SU-DHL-6 (cell line): Measurements from ENCODE around the gene CACNA2D1.

ENCODE experiments used
- H2AFZ ChIP-seq: fragments of 200-600 bp; sonication (generic); 2 replicates; pipeline ENCODE4 v1.6.1; 2014; ENCODE audit warnings: low read depth, mild to moderate bottlenecking, moderate library complexity, mixed read lengths, antibody characterized with exemption, low read length; ENCODE audit not compliant: severe bottlenecking
- H3F3A ChIP-seq: fragments of 200-600 bp; shearing (Covaris generic); 2 replicates; pipeline ENCODE4 v1.6.0; 2016; ENCODE audit warnings: antibody characterized with exemption, mild to moderate bottlenecking; ENCODE audit not compliant: insufficient read depth
- H3K27ac ChIP-seq: fragments of 200-600 bp; sonication (generic); 2 replicates; pipeline ENCODE4 v1.5.1; 2016; ENCODE audit warnings: low read depth, mild to moderate bottlenecking, low read length, moderate library complexity, mixed read lengths
- H3K27me3 ChIP-seq: fragments of 200-600 bp; sonication (generic), shearing (Covaris generic); 2 replicates; pipeline ENCODE4 v1.6.0; 2014; ENCODE audit warnings: mild to moderate bottlenecking, low read length
- H3K36me3 ChIP-seq: fragments of 200-600 bp; sonication (generic); 2 replicates; pipeline ENCODE4 v1.6.1; 2014; ENCODE audit warnings: mild to moderate bottlenecking, low read length, mixed read lengths
- H3K4me2 ChIP-seq: fragments of 300-600, 200-600 bp; shearing (Covaris generic), sonication (generic); 2 replicates; pipeline ENCODE4 v1.6.0; 2014; ENCODE audit warnings: low read length, low read depth, mild to moderate bottlenecking; ENCODE audit not compliant: poor library complexity, severe bottlenecking
- H3K4me3 ChIP-seq: fragments of 200-600 bp; sonication (generic); 2 replicates; pipeline ENCODE4 v1.5.1; 2014; ENCODE audit warnings: antibody characterized with exemption, low read length, mild to moderate bottlenecking, mixed read lengths; ENCODE audit not compliant: insufficient read depth, poor library complexity, severe bottlenecking
- H3K79me2 ChIP-seq: fragments of 200-600 bp; sonication (generic); 2 replicates; pipeline ENCODE4 v1.6.1; 2014; ENCODE audit warnings: mild to moderate bottlenecking, low read length, moderate library complexity; ENCODE audit not compliant: insufficient read depth
- H3K9ac ChIP-seq: fragments of 200-600 bp; sonication (generic); 2 replicates; pipeline ENCODE4 v1.7.0; 2014; ENCODE audit warnings: mild to moderate bottlenecking, low read length
- H3K9me2 ChIP-seq: fragments of 200-600 bp; sonication (generic); replicated peaks from 2 replicates; pipeline ENCODE4 v1.6.1; 2014; ENCODE audit warnings: low read length; ENCODE audit not compliant: insufficient read depth
- H3K9me3 ChIP-seq: fragments of 200-600 bp; sonication (generic); 2 replicates; pipeline ENCODE4 v1.6.1; 2014; ENCODE audit warnings: low read length, mixed read lengths; ENCODE audit not compliant: insufficient read depth
- H4K20me1 ChIP-seq: fragments of 200-600 bp; sonication (generic); 2 replicates; pipeline ENCODE4 v1.6.1; 2014; ENCODE audit warnings: low read depth, mild to moderate bottlenecking, antibody characterized with exemption, low read length, moderate library complexity, mixed read lengths
- CTCF ChIP-seq: fragments of 200-600 bp; sonication (generic); IDR thresholded peaks from one replicate; pipeline ENCODE4 v1.5.1; 2017; ENCODE audit warnings: antibody characterized with exemption, mild to moderate bottlenecking, low read length, moderate library complexity; ENCODE audit not compliant: insufficient read depth, poor library complexity, severe bottlenecking
- EZH2phosphoT487 ChIP-seq: fragments of 200-600 bp; sonication (generic), shearing (Covaris generic); conservative IDR thresholded peaks from 2 replicates; pipeline ENCODE4 v1.6.1; 2018; ENCODE audit warnings: mild to moderate bottlenecking, antibody characterized with exemption, low read length, moderate library complexity, mixed read lengths

CACNA2D1 gene

GRCh38 chr7:82163586-82163985 is 280.0 kb downstream of the CACNA2D1 start:
- Histone ChIP-seq H4K20me1 (peaks cover 4% of the 10 kb centered on the region; the same call in 1 of the 2 replicates), H3K79me2 (no peaks in the 10 kb centered on the region), H3K9me3 (no peaks in the 10 kb centered on the region)

GRCh38 chr7:82162289-82162688 is 281.3 kb downstream of the CACNA2D1 start:
- no peaks in the 10 kb centered on the region for H3K9me3 ChIP-seq
- H3K36me3 ChIP-seq: no peaks in the 10 kb centered on the region
- no peak overlapping the region for H3K27ac ChIP-seq
- H3K4me3 ChIP-seq: no peak overlapping the region
- no peak overlapping the region for H3K4me2 ChIP-seq
- H3K79me2 ChIP-seq: no peaks in the 10 kb centered on the region
- H3K9me2 ChIP-seq: no peaks in the 10 kb centered on the region
- no peaks in the 10 kb centered on the region for H3K27me3 ChIP-seq
- no peak overlapping the region for H2AFZ ChIP-seq
- H4K20me1 ChIP-seq: peaks cover 4% of the 10 kb centered on the region; the same call in 1 of the 2 replicates
- TF ChIP-seq CTCF (no peak), EZH2phosphoT487 (no peak)
- H3K9ac ChIP-seq: no peak overlapping the region
- no peaks in the 10 kb centered on the region for H3F3A ChIP-seq

More at GRCh38 chr7:82163586-82163985, 280.0 kb downstream of the CACNA2D1 start:
- no peaks in the 10 kb centered on the region for H3F3A ChIP-seq
- H3K36me3 ChIP-seq: no peaks in the 10 kb centered on the region
- no peak overlapping the region for H3K4me2 ChIP-seq
- no peak for TF ChIP-seq CTCF
- TF ChIP-seq EZH2phosphoT487: no peak
- no peak overlapping the region for H3K9ac ChIP-seq
- no peak overlapping the region for H3K27ac ChIP-seq
- H2AFZ ChIP-seq: no peak overlapping the region
- H3K4me3 ChIP-seq: no peak overlapping the region
- no peaks in the 10 kb centered on the region for H3K27me3 ChIP-seq
- no peaks in the 10 kb centered on the region for H3K9me2 ChIP-seq

- no peak overlapping the region for H3K9ac ChIP-seq
- H3K9me2 ChIP-seq: no peaks in the 10 kb centered on the region
- H3F3A ChIP-seq: no peaks in the 10 kb centered on the region
- H3K36me3 ChIP-seq: no peaks in the 10 kb centered on the region
- no peak overlapping the region for H3K4me2 ChIP-seq
- peaks cover 4% of the 10 kb centered on the region; the same call in 1 of the 2 replicates for H4K20me1 ChIP-seq
- H3K79me2 ChIP-seq: no peaks in the 10 kb centered on the region
- H3K9me3 ChIP-seq: no peaks in the 10 kb centered on the region
- H3K27ac ChIP-seq: no peak overlapping the region
- H2AFZ ChIP-seq: no peak overlapping the region
- TF ChIP-seq EZH2phosphoT487 (no peak), CTCF (no peak)
- H3K4me3 ChIP-seq: no peak overlapping the region
- no peaks in the 10 kb centered on the region for H3K27me3 ChIP-seq
These were observed 285.2 kb downstream of the CACNA2D1 start for GRCh38 chr7:82158327-82158726.

DNA sequence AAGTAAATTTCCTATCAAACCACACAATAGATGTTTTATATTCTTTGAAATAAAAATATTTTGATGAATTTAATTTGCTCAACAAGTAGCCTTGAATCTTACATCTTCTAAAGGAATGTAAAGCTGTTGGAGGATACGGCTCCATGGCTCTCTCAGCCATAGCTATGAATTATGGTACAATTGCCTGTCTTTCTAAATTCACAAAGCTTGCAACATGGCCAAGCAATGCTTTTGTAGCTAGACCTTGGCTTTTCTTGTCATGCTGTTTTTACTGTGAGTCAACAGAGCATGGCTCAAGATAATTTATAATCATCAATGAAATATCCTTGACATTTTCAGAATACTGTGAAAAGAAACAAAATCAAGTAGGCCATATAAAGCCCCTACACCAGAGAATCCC is 286.7 kb downstream of the CACNA2D1 start:
- Histone ChIP-seq H3K36me3 (no peaks in the 10 kb centered on the region), H3K9me3 (no peaks in the 10 kb centered on the region), H3K4me3 (no peak overlapping the region), H4K20me1 (peaks cover 4% of the 10 kb centered on the region; the same call in 1 of the 2 replicates), H3K9me2 (no peaks in the 10 kb centered on the region), H3K27ac (no peak overlapping the region), H3K79me2 (no peaks in the 10 kb centered on the region), H3K4me2 (no peak overlapping the region), H3K27me3 (no peaks in the 10 kb centered on the region), H2AFZ (no peak overlapping the region), H3F3A (no peaks in the 10 kb centered on the region), H3K9ac (no peak overlapping the region)
- no peak for TF ChIP-seq CTCF
- no peak for TF ChIP-seq EZH2phosphoT487
